SKM-1 treated with dmso at 0.1 percent for 144 hours (cell line): Measurements from ENCODE around the gene PAAF1.

Experiments used
- DNase-seq: peaks from one replicate; lab custom pipeline; 2025; ENCODE audit not compliant: unreplicated experiment; lab: John Stamatoyannopoulos, UW

PAAF1 gene

DNA sequence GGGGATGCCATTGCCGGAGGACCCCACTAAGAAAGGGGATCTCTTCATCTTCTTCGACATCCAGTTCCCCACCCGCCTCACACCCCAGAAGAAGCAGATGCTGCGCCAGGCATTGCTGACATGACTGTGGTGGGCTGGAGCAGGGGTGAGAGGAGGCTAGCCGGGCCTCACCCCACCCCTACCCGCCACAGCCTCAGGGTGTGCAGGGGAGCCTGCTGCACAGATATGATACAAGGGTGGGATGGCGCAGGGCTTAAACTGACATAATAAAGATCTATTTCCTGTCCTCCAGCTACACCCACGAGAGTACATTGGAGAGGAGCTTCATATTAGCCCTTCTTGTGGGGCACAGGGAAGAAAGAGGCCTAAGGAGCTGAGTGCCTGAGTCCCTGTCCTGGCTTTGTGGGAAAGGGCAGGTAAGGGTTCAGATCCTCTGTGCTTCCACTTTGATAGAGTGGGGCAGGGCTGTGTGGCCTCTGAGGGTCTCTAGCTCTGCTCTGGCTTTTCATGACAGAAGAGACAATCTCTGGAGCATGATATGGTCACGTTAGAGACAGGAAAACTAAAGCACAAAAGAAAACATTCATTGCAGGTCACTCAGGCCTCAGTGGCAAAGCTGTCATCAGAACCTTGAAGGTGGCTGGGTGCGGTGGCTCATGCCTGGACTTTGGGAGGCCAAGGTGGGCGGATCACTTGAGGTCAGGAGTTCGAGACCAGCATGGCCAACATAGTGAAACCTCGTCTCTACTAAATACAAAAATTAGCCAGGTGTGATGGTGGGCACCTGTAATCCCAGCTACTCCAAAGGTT, 93.4 kb downstream of the PAAF1 start:
- DNase-seq, result no peak

- DNase-seq, result no peak
Measured at GRCh38 chr11:73971175-73971719, 94.4 kb downstream of the PAAF1 start.

- no peak for DNase-seq
Measured at GRCh38 chr11:73972187-73972586, 95.4 kb downstream of the PAAF1 start.

DNA sequence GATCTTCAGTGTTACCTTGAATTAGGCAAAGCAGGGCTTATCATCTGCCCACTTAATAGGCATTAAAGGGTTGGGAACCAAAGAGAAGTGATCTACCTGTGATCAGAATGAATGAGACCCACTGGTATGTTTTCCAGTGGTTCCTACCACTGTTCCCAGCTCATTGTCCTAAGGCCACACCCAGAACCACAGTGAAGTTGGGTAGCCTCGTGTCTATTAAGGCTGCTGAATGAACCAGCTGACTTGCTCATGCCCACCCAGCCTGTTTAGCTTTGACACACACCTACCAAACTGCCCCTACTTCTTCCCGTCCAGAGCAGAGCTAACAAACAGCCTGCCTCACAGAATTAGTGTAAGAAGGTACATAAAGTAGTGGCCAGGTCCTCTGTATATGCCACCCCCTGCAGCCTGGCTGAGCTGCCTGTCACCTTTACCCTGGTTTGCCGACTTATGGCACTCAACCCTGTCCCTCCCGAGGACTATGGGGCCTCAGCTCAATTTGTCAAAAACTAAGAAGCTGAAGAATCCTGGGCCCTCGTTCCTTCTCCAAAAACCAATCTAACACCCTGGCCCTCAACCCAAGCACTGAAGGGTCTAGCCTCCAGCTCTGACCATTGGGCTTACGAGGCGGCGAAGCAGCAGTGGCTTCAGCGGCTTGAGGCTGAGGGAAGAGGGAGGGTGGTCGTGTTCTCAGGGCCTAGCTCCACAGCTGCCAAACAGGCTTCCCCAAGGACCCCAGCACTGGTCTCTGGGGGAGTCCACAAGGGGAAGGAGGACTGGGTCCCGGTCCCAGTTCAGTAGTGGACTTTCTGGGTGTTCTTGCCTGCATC, 96.0 kb downstream of the PAAF1 start:
- DNase-seq, result no peak

- no peak for DNase-seq
Measured at GRCh38 chr11:73974604-73975478, 98.0 kb downstream of the PAAF1 start.

- DNase-seq, result no peak
Measured at GRCh38 chr11:73975479-73975757, 98.6 kb downstream of the PAAF1 start.

GRCh38 chr11:73976451-73977151, 99.8 kb downstream of the PAAF1 start:
- DNase-seq, result no peak

- DNase-seq, result no peak
Measured at GRCh38 chr11:73977856-73978519, 101.2 kb downstream of the PAAF1 start.

DNA sequence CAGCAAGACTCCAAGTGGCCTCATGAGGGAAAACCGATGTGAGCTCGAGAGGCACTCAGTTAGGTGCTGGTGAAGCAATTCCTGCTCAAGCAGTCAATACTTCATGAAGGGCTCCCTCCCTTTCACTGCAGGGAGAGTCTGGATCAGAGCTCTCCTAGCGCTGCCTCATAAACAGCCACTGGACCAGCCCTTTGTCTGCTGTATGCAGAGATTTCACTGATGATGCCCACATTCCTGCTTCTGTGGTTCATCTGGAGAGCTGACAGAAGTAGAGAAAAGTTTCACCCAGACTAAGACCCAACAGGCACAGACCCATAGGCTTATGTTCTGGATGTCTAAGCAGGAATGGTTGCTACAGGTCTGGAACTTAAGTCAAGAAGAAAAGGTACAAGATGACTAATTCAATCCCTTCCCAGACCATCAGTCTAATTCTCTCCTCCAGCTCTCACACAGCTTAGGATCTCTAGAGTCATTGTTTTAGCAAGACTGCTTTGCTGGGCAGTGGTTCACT, 101.8 kb downstream of the PAAF1 start:
- no peak for DNase-seq

DNA sequence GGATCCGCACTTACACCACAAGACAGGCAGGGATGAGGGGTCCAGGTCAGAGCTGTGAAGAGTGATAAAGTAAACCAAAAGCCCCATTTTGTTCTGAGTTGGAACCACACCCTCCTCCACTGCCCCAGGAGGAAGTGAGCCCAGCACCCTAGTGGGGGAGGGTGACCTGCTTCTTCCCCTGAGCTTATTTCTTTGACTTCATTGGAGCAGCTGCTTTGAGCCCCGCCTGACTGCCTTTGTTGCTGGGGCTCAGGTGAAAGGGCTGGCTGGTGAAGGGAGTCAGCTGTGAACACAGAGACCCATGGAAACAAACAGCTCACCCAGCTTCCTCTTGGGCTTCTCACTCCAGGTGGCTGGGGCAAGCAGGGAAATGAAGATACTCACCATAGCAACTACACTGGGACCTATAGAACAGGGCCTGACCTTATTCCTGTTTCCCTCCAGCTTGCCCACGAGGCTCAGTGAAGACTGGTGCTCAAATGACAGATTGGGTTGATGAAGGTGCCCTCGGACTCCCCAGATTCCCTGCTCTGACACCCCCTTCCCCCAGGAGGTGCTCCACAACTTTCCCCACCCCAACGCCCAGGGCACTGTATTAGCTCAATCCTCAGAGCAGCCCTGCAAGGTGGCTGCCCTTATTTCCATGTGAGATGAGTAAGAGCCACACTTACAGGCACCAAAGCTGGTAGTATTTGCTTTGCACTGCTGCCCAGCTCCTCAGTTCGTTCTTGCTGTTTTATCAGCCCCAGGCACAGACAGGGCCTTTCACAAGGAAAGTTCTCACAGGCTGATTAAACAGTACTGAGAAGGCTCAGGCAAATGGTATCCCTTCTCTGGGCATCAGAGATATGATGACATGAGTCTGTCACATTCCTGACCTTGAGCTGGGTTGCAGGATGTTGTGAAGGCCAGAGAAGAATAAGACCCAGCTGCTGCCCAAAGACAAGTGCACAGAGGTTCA, 103.5 kb downstream of the PAAF1 start:
- DNase-seq, result peak; percentile 79
